NK-92 (cell line): ENCODE data around the gene RTN4RL2.
"Not testable (repeated sequence)": the region's sequence is repeated elsewhere in the genome, so short reads cannot be mapped to it uniquely, and the experiment has no call there.

Source experiments
- DNase-seq: peaks from one replicate; lab custom pipeline; 2025; ENCODE audit not compliant: unreplicated experiment; lab: John Stamatoyannopoulos, UW

The RTN4RL2 gene

DNA sequence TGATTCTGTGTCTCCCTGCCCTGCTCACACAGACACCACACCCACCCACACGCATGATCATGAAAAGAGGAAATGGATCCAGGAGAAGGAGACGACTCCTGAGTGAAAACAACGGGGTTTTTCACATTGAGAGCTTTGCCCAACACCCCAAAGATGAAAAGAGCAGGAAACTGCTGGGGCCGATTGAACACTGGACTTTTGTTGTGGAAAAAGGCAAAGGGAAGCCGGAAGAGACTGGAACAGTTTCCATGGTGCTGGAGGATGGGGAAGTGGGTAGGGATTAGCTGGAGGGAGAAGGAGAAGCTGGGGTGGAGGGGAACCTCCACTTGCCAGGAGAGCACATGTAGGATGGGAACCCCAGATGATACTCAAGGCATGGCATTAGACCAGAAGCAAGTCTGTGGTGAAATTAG, 28.2 kb upstream of the RTN4RL2 start:
- DNase-seq = no peak

DNA sequence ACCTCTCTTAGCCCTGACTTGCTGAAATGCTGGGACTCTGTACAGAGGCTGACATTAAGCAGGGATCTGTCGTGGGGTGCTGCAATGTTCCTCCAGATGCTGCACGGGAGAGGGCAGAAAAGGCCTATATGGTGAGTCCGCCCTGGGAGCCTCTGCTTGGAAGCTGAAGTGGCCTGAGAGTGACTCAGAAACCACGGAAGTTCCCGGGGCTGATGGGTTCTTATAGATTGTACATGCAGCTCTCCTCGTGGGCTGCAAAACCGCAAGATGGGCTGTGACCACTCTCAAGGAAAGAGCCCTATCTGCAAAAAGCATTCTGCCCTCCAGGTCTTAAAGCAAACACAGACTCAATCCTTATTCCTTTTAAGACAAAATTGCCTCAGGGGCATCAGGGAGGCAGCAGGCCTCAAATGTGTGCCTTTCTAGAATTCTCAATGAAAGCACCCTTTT, 27.6 kb upstream of the RTN4RL2 start:
- DNase-seq = no peak

DNA sequence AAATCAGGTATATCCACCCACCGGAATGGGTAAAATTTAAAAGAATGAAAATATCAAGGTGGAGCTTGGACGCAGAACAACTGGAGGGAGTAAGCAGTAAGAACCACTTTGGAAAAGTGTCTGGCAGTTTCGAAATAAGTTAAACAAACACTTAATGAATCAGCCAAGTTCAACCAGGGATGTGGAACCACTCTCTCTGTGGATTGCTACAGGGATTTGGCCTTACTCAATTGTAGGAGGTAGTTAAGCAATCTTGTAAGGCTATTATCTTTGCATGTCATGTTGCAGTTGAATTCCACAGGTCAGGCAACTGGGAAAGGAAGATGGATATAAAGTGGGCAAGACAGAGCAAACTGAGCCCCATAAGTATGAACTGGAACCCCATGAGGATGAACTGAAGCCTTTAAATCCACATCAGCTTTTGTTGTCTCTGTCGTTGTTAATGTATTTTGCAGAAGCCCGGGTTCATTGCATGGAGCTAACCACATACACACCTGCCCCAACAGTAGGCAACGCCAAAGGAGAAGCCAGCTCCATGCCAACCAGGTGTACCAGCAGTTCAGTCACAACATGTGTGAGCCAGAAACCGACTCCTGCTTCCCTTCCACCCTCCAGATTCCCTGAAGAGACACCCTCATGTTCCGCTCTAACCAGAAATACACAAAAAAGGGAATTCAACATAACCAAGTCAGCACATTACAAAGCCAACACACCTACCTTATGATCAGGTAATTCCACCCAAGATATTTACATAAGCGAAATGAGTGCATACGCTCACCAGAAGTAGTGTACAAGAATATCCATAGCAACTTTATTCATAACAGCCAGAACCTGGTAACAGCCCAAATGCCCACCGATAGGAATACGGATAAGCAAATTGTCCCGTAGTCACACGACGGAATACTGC, 25.4 kb upstream of the RTN4RL2 start:
- DNase-seq = no peak

DNA sequence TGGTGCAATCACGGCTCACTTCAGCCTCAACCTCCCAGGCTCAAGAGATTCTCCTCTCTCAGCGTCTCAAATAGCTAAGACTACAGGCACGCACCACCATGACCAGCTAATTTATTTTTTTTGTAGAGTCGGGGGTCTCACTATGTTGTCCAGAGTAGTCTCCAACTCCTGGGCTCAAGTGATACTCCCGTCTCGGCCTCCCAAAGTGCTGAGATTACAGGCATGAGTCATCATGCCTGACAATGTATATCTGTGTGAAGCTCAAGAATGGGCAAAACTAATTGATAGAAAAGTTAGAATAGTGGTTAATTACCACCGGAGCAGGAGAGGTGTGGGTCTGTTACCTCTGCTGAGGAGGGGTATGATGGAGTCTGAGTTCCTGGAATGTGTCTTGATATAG, 24.3 kb upstream of the RTN4RL2 start:
- no peak for DNase-seq

DNA sequence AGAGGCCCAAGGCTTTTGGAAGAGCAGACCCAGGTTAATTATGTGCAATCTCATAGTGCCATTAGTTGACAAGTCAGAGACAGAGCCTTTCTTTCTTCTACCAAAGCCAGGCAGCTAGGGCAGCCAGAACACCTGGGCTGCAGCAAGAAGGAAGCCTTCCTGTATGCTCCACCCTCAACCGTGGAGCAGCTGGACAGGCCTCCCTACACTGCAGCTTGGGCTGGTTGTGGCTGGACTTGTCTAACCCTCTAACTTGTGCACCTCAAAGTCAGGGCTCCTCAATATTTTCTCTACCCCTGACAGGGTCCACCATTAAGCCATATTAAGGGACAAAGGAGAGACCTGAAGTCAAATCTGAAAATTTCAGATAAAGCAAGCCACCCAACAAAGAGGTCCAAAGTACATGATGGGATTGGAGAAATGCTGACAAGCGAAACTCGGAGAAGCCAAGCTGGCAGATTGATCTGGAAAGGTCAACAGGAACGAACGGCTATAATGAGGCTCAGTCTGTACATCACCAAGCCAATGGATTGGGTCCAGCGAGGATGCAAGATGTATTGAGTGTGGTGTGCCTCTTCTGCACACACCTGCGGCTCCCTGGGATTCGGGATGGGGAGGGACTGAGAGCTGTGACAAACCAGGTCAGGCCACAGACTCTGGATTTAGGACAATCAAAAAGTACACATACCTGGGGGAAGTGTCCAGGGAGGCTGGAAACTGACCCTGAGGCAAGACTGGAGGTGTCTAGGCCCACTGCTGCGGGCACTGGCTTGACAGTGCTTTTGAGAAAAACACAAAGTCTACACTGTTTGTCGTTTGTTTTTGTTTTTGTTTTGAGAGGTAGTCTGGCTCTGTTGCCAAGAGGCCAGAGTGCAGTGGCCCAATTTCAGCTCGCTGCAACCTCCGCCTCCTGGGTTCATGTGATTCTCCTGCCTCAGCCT, 21.7 kb upstream of the RTN4RL2 start:
- DNase-seq = no peak

DNA sequence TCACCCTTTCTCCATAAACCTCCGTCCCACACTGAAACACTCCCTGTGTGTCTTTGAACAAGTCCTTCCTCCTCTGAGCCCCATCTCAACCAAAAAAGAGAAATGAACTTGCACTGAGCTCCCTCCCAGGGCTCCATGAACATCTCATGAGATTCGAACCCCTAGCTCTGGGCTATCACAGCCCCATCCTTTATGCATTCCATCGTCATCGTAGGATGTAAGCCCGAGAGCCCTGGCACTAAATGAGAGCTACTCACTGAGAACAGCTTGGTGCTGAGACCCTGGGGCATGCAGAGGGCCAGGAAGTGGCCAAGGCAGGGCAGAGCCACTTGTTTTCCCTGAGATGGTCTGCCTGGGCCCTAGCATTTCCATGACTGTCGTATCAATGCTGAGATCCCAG, 20.5 kb upstream of the RTN4RL2 start:
- no peak for DNase-seq

DNA sequence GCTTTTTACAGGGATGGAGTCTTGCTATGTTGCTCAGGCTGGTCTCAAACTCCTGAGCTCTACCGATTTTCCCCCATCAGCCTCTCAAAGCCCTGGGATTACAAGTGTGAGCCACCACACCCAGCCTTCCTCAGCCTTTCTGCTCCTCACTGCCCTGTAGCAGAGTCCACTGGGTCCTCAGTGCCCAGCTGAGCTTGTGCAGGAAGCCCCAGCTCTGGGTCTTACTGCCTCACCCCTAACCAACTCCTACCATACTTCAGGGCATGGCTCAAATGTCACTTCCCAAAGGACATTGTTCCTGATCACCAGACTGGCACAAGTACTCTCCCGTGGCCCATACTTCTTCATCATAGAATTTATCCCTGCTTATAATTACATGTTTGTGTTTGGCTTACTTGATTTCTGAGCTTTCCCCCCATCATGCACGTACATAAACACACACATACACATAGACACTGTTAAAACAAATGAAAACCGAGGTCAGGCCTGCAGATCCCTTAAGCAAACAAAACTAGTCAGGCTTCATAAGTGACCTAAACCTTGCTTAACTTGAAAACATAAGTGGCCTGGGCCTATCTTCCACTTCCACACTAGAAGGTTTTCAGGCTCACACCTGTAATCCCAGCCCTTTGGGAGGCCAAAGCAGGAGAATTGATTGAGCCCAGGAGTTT, 19.4 kb upstream of the RTN4RL2 start:
- no peak for DNase-seq

DNA sequence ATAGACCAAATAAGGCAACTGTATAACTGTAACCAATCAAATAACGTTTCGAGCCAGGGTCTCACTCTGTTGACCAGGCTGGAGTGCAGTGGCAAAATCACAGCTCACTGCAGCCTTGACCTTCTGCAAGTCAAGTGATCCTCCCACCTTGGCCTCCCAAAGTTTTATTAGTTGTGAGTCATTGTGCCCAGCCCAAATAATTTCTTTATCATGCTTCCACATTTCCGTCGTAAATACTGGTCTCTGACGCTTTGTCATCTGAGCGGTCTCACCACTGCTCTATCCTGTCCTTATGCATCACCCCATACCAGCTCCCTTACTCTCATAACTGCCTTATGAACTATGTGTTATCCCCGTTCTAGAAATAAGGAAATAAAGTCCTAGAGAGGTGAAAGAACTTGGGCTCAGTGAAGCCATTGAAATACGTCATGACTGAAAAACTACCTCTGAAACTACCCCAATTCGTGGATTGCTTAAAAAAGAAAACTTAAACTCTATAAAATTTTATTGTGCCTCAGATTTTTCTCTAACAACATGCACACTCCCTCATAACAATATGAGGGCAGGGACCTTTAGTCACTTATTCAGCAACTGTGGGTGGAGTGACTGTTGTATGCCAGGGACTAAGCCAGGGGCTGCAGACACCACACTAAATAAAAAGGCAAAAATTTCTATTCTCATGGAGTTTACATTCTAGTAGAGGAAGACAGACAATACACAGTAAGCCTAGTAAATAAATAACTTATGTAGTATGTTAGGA, 15.8 kb upstream of the RTN4RL2 start:
- no peak for DNase-seq

DNA sequence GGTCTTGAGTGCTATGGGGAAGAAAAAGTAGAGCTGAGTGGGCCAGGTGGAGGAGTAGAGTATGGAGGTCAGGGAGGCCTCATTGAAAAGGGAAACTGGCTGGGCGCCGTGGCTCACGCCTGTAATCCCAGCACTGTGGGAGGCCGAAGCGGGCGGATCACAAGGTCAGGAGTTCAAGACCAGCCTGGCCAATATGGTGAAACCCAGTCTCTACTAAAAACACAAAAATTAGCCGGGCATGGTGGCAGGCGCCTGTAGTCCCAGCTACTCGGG, 15.3 kb upstream of the RTN4RL2 start:
- not testable (repeated sequence) for DNase-seq

DNA sequence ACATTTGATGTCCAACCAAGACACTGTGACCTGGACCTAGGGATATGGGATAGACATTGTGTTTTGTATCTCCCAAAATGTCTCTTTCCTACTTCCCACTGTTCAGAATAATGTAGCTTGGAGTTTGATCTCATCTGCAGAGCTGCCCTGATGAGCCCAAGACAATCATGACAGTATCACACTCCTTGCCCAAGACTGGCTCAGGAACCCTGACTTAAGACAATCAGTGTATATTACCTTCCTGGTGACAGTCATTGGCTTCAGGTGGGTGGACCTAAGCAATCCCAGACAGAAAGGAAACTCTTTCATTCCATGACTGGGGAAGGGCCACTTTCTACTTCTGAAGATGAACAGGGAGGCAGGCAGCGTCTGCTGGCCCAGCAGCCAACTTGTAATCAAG, 14.3 kb upstream of the RTN4RL2 start:
- no peak for DNase-seq

DNA sequence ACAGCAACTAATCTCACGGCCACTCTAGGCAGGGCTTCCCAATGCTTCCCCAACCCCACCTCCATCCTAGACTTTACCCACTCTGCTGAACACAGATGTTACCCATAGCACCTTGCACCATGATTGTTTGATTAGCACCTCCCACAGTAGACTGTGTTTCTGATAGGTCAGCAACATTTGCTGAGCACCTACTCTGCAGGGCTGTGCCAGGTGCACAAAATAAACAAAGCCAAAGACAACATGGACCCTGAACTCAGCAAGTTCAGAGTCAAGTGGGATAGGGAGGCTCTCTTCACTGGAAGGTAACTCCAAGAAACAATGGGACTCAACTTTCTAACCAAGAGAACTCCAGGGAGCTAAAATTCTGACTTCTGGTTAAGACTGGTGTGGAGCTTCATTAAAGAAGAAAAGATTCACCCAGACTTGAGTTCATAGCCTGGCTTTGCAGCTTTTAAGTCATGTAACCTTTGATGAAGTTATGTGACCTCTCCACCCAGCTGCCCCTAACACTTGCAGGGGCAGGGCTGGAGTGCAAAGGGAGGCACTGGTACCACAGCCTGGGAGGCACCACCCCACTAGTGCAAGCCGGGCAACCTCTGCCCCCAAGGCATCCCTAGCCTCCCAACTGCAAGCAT, 6.7 kb upstream of the RTN4RL2 start:
- no peak for DNase-seq

DNA sequence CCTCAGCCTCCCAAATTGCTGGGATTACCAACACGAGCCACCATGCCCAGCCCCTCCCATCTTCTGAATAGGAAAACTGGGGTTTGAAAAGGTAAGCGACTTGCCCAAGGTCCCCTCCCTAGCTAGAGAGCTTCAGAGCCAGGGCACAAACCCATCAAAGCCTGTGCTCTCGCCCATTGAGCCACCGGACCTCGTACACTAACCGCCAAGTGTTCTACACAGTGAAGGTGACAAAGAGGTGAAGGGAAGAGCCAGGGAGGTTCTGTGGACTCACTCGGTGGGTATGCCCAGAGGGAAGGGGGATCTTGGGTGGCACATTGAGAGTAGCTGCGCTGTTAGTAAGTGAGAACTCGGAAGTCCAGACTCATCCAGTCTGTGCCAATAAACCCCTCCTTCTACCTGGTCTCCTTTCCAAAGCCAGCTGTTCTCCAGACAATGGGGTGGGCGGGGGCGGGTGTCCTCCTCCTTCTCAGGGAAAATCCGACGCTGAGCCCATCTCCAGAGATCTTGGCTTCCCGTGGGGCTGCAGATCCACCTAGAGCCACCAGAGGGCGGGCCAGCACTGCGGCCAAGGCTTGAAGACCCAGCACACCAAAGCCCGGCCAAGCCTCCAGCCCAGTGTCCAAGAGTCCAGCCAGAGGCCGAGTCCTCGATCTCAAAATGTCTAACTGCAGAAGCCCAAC, 3.2 kb upstream of the RTN4RL2 start:
- DNase-seq = no peak

DNA sequence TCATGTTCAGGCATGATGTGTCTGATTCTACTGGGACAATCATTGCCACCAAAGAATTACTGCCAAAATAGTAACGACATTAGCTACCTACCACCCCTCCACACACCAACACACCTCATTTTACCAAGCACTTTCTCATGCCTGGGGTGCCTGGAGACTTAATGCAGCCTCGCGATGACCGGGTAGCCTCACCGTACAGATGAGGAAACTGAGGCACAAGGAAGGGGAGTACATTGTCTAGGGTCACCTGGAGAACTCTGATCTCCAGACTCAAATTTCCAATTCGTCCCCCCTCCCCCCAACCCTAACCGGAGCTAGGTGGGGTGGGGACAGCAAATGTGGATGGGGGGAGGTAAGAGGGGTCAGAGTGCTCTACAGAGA, 2.7 kb upstream of the RTN4RL2 start:
- no peak for DNase-seq

DNA sequence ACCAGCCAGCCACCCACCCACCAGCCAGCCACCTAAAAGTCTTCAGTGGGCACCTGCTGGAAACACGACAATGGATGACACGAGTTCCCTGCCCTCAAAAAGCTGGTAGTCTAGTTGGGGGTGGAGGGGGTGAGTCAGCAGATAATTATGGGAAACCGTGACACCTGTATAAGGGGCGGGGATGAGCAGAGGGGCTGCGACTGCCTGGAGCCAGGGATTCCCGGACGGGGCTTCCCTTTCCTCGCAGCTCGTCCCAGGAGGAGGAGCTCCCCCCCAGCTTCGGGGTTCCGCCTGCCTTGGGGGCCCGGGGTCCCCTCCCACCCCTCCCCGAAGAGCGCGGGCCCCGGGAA, 2.3 kb upstream of the RTN4RL2 start:
- DNase-seq = no peak

DNA sequence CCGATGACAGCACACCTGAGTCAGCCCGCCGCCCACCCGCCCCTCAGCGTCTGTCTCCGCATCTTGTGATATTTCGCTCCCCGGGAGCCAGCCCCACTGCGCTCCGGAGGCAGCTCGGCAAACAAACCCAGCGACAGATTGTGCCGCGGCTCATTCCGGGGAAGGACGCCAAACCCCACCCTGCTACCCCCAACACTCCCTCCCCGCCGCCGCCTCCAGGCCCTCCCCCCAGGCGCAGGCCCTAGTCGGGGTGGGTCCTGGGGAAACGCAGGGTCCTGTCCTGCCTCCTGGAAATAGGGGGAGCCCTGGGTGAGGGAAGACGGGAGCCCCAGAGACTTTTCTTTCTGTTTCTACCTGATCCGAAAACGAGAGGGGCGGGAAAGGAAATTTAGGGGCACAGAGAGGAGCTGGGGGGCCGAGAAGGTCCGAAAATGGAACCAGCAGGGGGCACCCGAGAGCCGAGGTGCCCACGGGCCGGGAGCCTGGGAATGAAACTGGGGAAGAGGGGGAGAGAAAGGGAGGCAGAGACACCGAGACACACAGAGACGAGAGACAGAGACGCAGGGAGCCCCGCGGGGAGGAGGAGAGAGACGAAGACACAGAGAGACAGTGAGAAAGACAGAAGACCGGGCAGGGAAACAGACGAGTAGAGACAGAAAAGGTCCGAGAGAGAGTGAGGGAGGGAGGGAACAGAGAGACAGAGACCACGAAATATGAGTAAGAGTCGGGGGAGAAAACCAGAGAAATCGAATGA, 1.7 kb upstream of the RTN4RL2 start:
- no peak for DNase-seq

DNA sequence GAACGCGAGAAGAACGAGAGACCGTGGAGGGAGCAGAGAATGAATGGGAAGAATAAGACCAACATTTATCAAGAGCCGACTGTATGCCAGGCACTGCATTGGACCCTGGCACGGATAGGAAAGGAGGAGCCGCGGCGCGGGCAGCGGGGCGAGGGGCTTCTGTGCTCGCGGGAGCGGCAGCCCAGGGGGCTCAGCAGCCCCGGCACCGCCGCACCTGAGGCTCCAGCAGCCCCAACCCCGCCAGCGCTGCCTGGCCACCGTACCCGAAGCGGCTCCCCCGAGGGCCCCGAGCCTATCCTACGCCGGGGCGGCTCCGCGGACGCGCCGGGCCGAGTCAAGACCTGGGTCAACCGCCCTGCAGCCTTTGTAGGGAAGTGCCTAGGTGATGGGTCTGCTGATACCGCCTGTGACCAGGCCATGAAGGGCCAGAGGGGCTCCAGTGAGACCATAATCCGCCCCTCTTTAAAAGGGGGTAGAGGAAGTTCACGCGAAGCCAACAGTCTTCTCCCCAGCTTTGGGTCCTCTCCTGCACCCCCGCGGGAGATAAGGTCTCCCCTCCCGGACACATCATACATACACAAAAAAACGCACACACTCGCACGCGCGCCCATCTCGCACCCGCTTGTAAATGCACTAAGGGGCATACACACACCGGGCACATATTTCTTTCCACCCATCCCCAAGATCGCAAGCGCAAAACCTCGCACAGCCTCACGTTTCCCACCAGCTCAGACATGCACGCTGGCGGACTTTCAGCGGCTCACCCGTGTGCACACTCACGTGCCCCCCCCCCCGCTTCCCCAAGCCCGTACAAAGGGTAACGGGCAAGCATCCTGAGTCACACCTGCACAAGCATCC, 935 bp upstream of the RTN4RL2 start:
- DNase-seq = no peak

DNA sequence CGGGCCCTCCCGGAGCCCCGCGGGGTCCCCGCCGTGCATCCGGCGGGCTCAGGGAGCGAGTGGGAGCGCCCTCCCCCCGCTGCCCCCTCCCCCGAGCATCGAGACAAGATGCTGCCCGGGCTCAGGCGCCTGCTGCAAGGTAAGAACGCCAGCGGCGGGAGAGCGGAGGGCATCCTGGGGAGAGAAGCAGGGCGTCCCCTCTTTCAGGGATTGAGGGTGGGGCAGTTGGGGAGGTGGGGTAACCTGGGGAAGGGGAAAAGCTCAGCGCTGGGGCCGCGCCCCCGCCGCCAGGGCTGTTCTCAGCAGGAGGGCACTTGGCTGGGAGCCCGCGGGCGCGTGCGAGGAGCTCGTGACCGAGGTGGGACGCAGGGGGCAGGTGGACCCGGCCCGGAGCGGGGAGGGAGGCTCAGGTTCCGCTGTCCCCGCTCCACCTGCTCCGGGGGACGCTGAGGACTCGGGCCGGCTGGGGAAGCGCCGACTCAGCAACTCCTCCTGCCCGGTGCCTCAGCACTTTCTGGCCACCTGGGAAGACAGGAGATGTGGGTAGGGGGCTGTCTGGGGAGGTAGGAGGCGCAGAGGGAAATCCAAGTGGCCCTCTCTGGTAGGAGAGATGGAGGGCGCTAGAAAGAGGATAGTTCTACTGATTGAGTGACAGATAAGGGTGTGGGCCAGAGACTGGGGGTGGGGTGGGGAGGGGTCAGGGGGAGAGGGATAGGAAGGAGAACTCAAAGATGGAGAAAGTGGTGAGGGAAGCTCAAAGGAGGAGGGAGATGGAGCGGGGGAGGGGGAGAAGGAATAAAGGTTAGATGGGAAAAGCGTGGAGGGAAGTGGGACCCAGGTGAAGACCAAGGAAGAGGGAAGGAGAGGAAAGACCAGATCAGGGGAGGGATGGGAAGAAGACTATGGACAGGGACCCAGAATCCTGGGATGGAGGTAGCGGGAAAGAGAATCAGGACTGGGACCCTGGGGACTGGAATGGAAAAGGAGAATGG, 726 bp downstream of the RTN4RL2 start:
- DNase-seq = no peak
